Measurements from ENCODE around the gene MXD1.

GRCh38 chr2:69956475-69956979 lies 41.6 kb downstream of the MXD1 start:
- TF ChIP-seq, protein P1, sequence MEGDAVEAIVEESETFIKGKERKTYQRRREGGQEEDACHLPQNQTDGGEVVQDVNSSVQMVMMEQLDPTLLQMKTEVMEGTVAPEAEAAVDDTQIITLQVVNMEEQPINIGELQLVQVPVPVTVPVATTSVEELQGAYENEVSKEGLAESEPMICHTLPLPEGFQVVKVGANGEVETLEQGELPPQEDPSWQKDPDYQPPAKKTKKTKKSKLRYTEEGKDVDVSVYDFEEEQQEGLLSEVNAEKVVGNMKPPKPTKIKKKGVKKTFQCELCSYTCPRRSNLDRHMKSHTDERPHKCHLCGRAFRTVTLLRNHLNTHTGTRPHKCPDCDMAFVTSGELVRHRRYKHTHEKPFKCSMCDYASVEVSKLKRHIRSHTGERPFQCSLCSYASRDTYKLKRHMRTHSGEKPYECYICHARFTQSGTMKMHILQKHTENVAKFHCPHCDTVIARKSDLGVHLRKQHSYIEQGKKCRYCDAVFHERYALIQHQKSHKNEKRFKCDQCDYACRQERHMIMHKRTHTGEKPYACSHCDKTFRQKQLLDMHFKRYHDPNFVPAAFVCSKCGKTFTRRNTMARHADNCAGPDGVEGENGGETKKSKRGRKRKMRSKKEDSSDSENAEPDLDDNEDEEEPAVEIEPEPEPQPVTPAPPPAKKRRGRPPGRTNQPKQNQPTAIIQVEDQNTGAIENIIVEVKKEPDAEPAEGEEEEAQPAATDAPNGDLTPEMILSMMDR (IDR thresholded peaks at IDR 0.05), result no peak
- TF ChIP-seq EZH2 (IDR thresholded peaks at IDR 0.05; ENCODE audit: borderline replicate concordance, insufficient read depth, low read depth, low read length, poor library complexity, severe bottlenecking), result no peak
